Subcutaneous adipose tissue (tissue), 4 donors: Measurements from ENCODE around the gene NTN5. TPM values are rescaled to one million over a fixed set of nuclear protein-coding genes. Genes with fewer than 3 reads are reported as not detected.

Experiments used
- total RNA-seq, 4 donors: library from RNA; depleted of rRNA; stranded (reverse); fragments of >200 nt; gene quantifications; one replicate each; pipeline ENCODE4 v1.1.0, GENCODE V29; 2016
- TF ChIP-seq, protein P1 (sequence below): fragments of 450-650 bp; IDR thresholded peaks from one replicate; pipeline ENCODE4 v1.5.1; 2016; ENCODE audit warnings: low read depth, mild to moderate bottlenecking, control low read depth, antibody characterized with exemption, moderate library complexity

The NTN5 gene
- total RNA-seq, 4 donors from 2014 or later, result 1.5 TPM; not detected in 3

DNA sequence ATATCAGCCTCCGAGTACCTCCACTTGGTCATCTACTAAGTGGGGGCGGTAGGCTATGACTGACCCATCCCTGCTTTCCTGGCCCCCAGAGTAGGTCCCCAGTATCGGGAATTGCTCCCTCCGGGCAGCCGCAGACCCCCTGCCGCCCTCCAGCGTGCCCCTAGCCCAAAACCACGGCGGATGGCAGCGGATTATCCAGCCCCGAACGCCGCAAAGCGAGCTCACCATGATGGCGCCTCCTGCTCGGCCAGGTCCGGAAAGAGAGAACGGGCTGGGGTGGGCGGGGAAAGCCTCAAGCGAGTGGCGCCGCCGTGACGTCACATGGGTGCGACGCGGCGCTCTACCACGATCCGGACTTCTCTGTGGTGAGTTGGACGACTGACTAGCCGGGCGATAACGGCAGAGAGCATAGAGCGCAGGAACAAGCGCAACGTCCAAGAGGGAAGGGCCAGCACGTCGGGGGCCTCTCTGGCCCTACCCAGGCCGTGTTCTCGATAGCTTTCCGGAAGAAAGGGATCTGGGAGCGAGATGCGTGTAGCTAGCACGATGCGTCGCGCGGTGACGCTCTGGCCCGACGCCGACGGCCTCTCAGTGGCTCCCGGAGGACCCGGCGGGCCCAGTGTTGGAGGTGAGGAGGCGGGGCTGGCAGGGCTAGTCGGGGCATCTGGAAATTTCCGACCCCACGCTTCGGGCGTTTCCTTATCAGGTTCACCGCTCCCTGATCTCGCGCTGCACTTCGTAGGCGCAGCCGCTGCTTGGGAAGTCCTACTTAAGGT lies 53.7 kb downstream of the NTN5 start, which contains the start of the genes RPL18 and SPHK2:
RPL18 (minus strand) TSS at position 263 of the 776 bp plus-strand sequence; CDS start at position 228, 35 bp downstream.
SPHK2 (plus strand) TSS at position 591 of the 776 bp plus-strand sequence. CDS start 1,009 bp downstream, outside the sequence.
- TF ChIP-seq, protein P1, sequence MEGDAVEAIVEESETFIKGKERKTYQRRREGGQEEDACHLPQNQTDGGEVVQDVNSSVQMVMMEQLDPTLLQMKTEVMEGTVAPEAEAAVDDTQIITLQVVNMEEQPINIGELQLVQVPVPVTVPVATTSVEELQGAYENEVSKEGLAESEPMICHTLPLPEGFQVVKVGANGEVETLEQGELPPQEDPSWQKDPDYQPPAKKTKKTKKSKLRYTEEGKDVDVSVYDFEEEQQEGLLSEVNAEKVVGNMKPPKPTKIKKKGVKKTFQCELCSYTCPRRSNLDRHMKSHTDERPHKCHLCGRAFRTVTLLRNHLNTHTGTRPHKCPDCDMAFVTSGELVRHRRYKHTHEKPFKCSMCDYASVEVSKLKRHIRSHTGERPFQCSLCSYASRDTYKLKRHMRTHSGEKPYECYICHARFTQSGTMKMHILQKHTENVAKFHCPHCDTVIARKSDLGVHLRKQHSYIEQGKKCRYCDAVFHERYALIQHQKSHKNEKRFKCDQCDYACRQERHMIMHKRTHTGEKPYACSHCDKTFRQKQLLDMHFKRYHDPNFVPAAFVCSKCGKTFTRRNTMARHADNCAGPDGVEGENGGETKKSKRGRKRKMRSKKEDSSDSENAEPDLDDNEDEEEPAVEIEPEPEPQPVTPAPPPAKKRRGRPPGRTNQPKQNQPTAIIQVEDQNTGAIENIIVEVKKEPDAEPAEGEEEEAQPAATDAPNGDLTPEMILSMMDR, result no peak

DNA sequence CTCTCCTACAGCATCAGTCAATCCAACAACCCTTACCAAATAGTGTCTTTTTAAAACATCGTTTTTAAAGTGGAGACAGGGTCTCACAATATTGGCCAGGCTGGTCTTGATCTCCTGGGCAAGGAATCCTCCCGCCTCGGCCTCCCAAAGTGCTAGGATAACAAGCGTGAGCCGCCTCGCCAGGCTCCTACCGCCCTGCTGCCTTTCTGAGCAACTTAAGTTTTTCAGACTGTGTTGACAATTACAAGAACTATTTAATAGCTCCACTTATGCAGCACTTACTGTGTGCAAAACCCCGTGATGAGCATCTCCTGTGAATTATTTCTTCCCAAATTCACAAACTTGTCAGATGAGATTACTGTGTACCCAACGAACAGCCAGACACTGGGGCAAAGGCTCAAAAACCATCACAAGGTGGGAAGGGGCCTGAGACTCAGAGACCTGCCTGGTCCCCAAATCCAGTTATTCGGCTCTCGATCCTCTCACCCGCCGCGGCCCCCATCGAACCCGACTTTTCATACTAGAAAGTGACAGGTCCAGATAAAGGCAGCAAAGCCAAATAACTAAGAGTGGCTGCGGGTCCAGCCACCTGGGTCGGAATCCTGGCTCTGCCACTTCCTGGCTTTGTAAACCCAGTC lies 54.4 kb downstream of the NTN5 start:
- TF ChIP-seq, protein P1, result no peak

DNA sequence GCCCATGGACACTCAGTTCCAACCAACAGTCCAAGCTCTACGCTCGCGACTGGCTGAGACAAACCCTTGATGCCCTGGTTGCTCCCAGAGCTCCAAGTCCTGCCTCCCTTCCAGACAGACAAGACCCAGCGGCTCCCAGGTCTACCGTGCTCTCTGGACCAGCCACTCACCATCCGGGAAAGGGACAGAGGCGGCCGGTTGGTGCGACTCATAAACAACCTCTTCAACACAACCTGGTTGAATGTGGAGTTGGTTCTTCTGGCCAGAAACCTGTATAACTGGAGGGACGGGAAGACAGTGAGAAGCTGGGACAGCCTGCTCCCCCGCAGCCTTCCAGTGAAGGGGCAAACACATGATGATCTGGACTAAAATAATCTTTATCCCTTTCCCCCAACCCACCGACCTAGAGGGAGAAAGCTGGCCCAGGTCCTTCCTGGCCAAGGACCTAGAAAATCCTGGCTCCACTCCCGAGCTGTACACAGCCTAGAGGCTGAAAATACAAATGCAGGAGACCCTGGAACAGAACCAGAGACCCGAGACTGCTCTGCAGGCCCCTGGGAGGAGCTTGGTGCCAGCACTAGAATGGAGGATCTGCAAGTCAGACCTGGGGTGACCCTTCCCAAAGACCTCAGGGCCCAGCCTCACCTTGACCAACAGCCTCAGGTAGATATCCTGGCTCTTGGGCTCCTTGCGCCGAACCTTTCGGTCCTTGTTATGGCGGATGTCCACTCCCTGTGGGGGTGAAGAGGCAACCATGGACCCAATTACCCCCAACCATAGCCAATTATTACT lies 55.5 kb downstream of the NTN5 start:
- TF ChIP-seq, protein P1, result no peak

DNA sequence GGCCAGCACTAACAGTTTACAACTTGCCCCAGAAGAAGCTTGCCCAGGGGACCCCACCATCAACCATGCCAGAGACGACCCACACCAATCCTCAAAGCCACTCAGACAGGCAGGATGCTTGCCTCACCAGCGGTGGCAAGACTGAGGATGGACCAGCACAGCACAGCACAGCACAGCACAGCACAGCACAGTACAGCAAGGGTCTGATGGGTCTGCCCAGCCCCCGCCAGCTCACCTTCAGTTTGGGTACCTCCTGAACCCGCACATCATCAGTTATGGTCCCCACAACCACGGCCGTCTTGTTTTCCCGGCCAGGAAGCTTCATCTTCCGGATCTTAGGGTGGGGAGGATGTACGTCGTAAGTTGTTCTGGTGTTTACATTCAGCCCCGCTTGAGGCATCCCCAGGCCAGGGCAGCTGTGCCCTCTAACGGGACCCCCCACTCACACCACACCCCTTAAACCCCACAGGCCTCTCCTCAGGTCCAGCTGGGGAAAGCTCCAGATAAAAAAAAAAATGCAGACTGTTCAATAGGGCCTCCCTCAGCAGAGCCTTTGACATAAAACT lies 56.2 kb downstream of the NTN5 start:
- TF ChIP-seq, protein P1, result no peak

DNA sequence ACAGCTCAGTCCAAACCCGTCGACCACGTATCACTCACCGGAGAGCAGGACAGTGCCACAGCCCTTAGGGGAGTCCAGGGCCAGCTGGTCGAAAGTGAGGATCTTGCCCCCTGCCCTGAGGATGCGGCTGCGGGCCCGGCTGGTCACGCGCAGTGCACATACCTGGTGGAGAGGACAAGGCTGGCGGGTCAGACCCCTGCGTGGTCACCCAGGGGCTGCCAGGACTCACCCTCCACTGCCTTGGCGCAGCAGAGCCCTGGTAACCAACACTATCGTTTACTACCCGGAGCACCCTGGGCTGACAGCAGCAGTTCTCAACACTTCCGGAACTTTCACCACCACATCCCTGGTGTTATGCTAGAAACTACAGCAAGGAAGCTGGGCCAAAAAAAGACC lies 56.8 kb downstream of the NTN5 start:
- TF ChIP-seq, protein P1, result no peak

DNA sequence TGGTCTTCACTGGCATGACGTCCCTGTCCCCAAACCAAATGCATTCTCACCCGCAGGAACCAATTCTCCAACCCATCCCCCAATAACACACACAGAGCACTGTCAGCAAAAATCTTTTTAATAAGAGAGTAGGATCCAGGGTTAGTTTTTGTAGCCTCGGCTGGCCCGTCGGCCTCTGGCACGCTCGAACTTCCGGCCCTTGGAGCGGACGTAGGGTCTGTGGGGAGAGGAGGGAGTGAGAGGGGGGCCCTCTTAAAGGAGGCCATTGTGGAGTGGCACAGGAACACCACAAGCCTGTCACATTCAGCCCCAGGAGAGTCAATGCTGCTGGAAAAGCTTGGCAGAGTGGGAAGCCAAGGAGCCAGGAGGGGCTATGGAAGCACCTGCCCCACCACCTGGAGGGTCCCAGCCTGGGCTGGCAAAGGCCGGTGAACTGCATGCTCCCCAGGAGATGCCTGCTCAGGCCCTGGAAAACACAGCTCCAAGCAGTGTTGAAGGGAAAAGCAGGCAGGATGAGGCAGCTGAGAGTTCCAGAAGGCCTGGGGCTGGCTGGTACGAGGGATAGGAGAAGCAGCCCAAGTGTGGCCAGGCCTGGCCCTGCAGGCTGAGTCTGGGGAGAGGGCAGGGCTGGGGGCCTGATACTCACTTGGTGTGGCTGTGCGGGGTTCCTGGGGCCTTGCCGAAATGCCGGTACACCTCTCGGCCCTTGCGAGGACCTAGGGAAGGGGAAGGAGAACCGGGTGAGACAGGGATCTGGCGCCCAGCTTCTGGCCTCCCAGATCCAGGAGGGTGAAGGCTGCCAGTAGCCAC lies 57.4 kb downstream of the NTN5 start:
- TF ChIP-seq, protein P1, result no peak
